Stimulated activated CD8-positive, alpha-beta memory T cell treated with anti-CD3 and anti-CD28 coated beads, Interleukin-7, amount 100 ng/mL, for 1 hour (primary cell): Measurements from ENCODE around the gene SYNGR4.
"Not testable (repeated sequence)": the region's sequence is repeated elsewhere in the genome, so short reads cannot be mapped to it uniquely, and the experiment has no call there.

Experiments used
- DNase-seq, 2 donors: peaks; one replicate each; pipeline ENCODE4 v3.0.0-alpha.2; 2020; ENCODE audit warnings: low read depth in 2 of 2

Gene SYNGR4

GRCh38 chr19:48363810-48364597 lies at the start of gene SYNGR4, which contains the start of gene TMEM143:
TSS of gene SYNGR4 (plus strand) at chr19:48364367. CDS start at chr19:48365843, 1,476 bp downstream.
TSS of gene TMEM143 (minus strand) at chr19:48363940. CDS start at chr19:48363920, 20 bp downstream.
- peak; percentile 92 to 93 for DNase-seq

- no peak for DNase-seq
Observed at GRCh38 chr19:48315712-48316111, 48.5 kb upstream of the SYNGR4 start.

GRCh38 chr19:48317708-48317960 lies 46.5 kb upstream of the SYNGR4 start:
- not testable (repeated sequence) for DNase-seq

GRCh38 chr19:48318286-48318987 lies 45.7 kb upstream of the SYNGR4 start:
- DNase-seq: no peak

- peak; percentile 53 to 64 for DNase-seq
Observed at GRCh38 chr19:48319647-48320541, 44.3 kb upstream of the SYNGR4 start.

- DNase-seq: peak; percentile 86 to 95
Observed at GRCh38 chr19:48321372-48321621, 42.9 kb upstream of the SYNGR4 start.

GRCh38 chr19:48321622-48322591 lies 42.3 kb upstream of the SYNGR4 start:
- peak; percentile 99 for DNase-seq

GRCh38 chr19:48325265-48325910 lies 38.8 kb upstream of the SYNGR4 start, which contains the start of gene EMP3:
TSS of gene EMP3 (plus strand) at chr19:48325552. CDS start at chr19:48326845, 1,293 bp downstream.
- peak; percentile 55 to 74 for DNase-seq

GRCh38 chr19:48329167-48329891 lies 34.8 kb upstream of the SYNGR4 start:
- no peak for DNase-seq

GRCh38 chr19:48330012-48330681 lies 34.0 kb upstream of the SYNGR4 start:
- peak; percentile 54 to 58 for DNase-seq

- DNase-seq: no peak
Observed at GRCh38 chr19:48332351-48332661, 31.9 kb upstream of the SYNGR4 start.

- peak; percentile 71 to 85 for DNase-seq
Observed at GRCh38 chr19:48332662-48333466, 31.3 kb upstream of the SYNGR4 start.

- peak; percentile 78 to 86 for DNase-seq
Observed at GRCh38 chr19:48333467-48334384, 30.4 kb upstream of the SYNGR4 start.

- no peak for DNase-seq
Observed at GRCh38 chr19:48338253-48338755, 25.9 kb upstream of the SYNGR4 start.

GRCh38 chr19:48338802-48339503 lies 25.2 kb upstream of the SYNGR4 start:
- no peak for DNase-seq

GRCh38 chr19:48340995-48341394 lies 23.2 kb upstream of the SYNGR4 start:
- DNase-seq: no peak
